DOHH2 (cell line): Measurements from ENCODE around the gene CALY.

Experiments used
- EZH2phosphoT487 ChIP-seq: fragments of 200-600 bp; sonication (generic); IDR thresholded peaks from 2 replicates; pipeline ENCODE4 v1.6.1; 2017; ENCODE audit warnings: borderline replicate concordance, mild to moderate bottlenecking, antibody characterized with exemption, low read length, moderate library complexity, mixed read lengths
- TF ChIP-seq, protein P1 (sequence below): fragments of 200-600 bp; sonication (generic); IDR thresholded peaks from one replicate; pipeline ENCODE4 v1.5.1; 2014; ENCODE audit warnings: antibody characterized with exemption, mild to moderate bottlenecking, low read depth, low read length; ENCODE audit not compliant: poor library complexity, severe bottlenecking

DNA sequence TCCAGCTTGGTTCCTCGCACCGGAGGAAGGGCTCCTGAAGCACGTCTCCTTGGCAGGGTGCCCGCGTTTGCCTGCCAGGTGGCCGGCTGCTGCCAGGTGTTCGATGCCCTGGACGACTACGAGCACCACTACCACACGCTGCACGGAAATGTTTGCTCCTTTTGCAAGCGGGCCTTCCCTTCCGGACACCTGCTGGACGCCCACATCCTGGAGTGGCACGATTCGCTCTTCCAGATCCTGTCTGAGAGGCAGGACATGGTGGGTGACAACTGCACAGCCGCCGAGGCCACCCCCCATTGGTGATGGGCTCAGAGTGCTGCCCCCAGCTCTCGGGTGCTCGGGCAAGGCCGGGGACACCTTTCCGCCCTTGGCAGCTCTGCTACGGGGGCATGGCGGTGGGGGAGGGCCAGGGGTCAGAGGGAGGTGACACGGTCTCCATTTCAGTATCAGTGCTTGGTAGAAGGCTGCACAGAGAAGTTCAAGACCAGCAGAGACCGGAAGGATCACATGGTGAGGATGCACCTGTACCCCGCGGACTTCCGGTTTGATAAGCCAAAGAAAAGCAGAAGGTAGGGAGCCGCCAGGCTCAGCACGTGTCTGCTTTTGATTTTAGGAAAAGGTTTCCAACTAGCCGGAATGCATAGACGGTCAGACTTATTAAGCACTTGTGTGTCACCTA, 26.8 kb downstream of the CALY start:
- TF ChIP-seq, protein P1, sequence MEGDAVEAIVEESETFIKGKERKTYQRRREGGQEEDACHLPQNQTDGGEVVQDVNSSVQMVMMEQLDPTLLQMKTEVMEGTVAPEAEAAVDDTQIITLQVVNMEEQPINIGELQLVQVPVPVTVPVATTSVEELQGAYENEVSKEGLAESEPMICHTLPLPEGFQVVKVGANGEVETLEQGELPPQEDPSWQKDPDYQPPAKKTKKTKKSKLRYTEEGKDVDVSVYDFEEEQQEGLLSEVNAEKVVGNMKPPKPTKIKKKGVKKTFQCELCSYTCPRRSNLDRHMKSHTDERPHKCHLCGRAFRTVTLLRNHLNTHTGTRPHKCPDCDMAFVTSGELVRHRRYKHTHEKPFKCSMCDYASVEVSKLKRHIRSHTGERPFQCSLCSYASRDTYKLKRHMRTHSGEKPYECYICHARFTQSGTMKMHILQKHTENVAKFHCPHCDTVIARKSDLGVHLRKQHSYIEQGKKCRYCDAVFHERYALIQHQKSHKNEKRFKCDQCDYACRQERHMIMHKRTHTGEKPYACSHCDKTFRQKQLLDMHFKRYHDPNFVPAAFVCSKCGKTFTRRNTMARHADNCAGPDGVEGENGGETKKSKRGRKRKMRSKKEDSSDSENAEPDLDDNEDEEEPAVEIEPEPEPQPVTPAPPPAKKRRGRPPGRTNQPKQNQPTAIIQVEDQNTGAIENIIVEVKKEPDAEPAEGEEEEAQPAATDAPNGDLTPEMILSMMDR: no peak
- no peak for TF ChIP-seq EZH2phosphoT487
